IMR-90 (cell line): Measurements from ENCODE around the gene HDHD5. TPM values are rescaled to one million over a fixed set of nuclear protein-coding genes. Genes with fewer than 3 reads are reported as not detected.

ENCODE experiments used
- ATAC-seq: fragments of 200-7000 bp; cut with Tn5 transposase; 2 replicates; pipeline ENCODE4 v1.9.1; 2020; ENCODE audit warnings: low read depth, mild to moderate bottlenecking, moderate library complexity
- BruUV-seq: library from RNA; stranded (reverse); fragments of 400-500 nt; replicated peaks from 2 replicates; lab custom pipeline; 2021; lab: Mats Ljungman, UMichigan
- CTCF ChIA-PET: fragments of 300-600 bp; formaldehyde crosslinking; extraction: SDS; loops from one replicate; lab custom pipeline; 2021; ENCODE audit warnings: antibody characterized with exemption; lab: Yijun Ruan, JAX
- POLR2A ChIA-PET: fragments of 300-600 bp; sonication (Branson Sonifier 250); formaldehyde crosslinking; loops from one replicate; lab custom pipeline; 2022; ENCODE audit warnings: antibody characterized with exemption; ENCODE audit not compliant: unreplicated experiment; lab: Charles Lee
- DNase-seq: peaks from one replicate; pipeline ENCODE4 v3.0.0; 2013
- H2AFZ ChIP-seq: replicated peaks from 2 replicates; pipeline ENCODE3; 2013; ENCODE audit warnings: low read length, mild to moderate bottlenecking; ENCODE audit not compliant: poor library complexity
- H2AK5ac ChIP-seq: 2 replicates; pipeline ENCODE4 v1.6.1; 2013; ENCODE audit warnings: low read depth, low read length, inconsistent platforms
- H2AK9ac ChIP-seq: replicated peaks from 2 replicates; pipeline ENCODE3; 2013; ENCODE audit warnings: mild to moderate bottlenecking, low read depth, low read length, moderate library complexity; ENCODE audit not compliant: poor library complexity
- H2BK120ac ChIP-seq: 2 replicates; pipeline ENCODE4 v1.6.1; 2013; ENCODE audit warnings: low read depth, low read length, inconsistent platforms
- H2BK15ac ChIP-seq: 3 replicates; pipeline ENCODE4 v1.6.1; 2013; ENCODE audit warnings: low read depth, low read length, inconsistent platforms
- H2BK20ac ChIP-seq: 2 replicates; pipeline ENCODE4 v1.6.1; 2013; ENCODE audit warnings: low read depth, mild to moderate bottlenecking, inconsistent platforms, low read length, moderate library complexity
- H2BK5ac ChIP-seq: 2 replicates; pipeline ENCODE4 v1.6.1; 2013; ENCODE audit warnings: mild to moderate bottlenecking, low read depth, low read length, inconsistent platforms; ENCODE audit not compliant: poor library complexity, severe bottlenecking
- H3K14ac ChIP-seq: replicated peaks from 2 replicates; pipeline ENCODE4 v1.6.1; 2013; ENCODE audit warnings: low read depth, low read length, inconsistent platforms
- H3K18ac ChIP-seq: 2 replicates; pipeline ENCODE4 v1.6.1; 2013; ENCODE audit warnings: low read depth, low read length, control low read depth
- H3K23ac ChIP-seq: 2 replicates; pipeline ENCODE4 v1.6.1; 2013; ENCODE audit warnings: low read depth, low read length, inconsistent platforms
- H3K27ac ChIP-seq: 2 replicates; pipeline ENCODE4 v1.5.1; 2013; ENCODE audit warnings: mild to moderate bottlenecking, control low read depth, low read length; ENCODE audit not compliant: insufficient read depth
- H3K27me3 ChIP-seq: 2 replicates; pipeline ENCODE4 v1.6.1; 2013; ENCODE audit warnings: low read length; ENCODE audit not compliant: control insufficient read depth, insufficient read depth
- H3K36me3 ChIP-seq: 2 replicates; pipeline ENCODE4 v1.6.1; 2013; ENCODE audit warnings: low read length, mixed read lengths; ENCODE audit not compliant: control insufficient read depth, insufficient read depth
- H3K4ac ChIP-seq: 2 replicates; pipeline ENCODE4 v1.6.1; 2013; ENCODE audit warnings: low read depth, low read length, inconsistent platforms
- H3K4me1 ChIP-seq: 2 replicates; pipeline ENCODE4 v1.6.1; 2013; ENCODE audit warnings: low read length, mixed read lengths; ENCODE audit not compliant: control insufficient read depth, insufficient read depth
- H3K4me2 ChIP-seq: 2 replicates; pipeline ENCODE4 v1.6.1; 2013; ENCODE audit warnings: low read depth, mild to moderate bottlenecking, control low read depth, low read length, moderate library complexity
- H3K4me3 ChIP-seq: 2 replicates; pipeline ENCODE4 v1.5.1; 2013; ENCODE audit warnings: low read depth, mild to moderate bottlenecking, control low read depth, low read length, moderate library complexity; ENCODE audit not compliant: insufficient read depth
- H3K56ac ChIP-seq: 2 replicates; pipeline ENCODE4 v1.6.1; 2013; ENCODE audit warnings: low read length, inconsistent platforms; ENCODE audit not compliant: insufficient read depth; ENCODE audit errors: extremely low read depth
- H3K79me1 ChIP-seq, 2 experiments: 2 replicates each; pipeline ENCODE4 v1.6.1; 2013; ENCODE audit warnings: low read length in 2 of 2, inconsistent platforms in 1 of 2, low read depth in 1 of 2
- H3K9ac ChIP-seq: 2 replicates; pipeline ENCODE4 v1.6.1; 2013; ENCODE audit warnings: low read depth, low read length, control low read depth
- H3K9me1 ChIP-seq: 2 replicates; pipeline ENCODE4 v1.6.1; 2013; ENCODE audit warnings: low read length, inconsistent platforms; ENCODE audit not compliant: insufficient read depth
- H3K9me3 ChIP-seq: 2 replicates; pipeline ENCODE4 v1.6.1; 2013; ENCODE audit warnings: low read length; ENCODE audit not compliant: control insufficient read depth, insufficient read depth
- H4K20me1 ChIP-seq: 2 replicates; pipeline ENCODE4 v1.6.1; 2013; ENCODE audit warnings: low read length, inconsistent platforms; ENCODE audit not compliant: insufficient read depth
- H4K5ac ChIP-seq: 2 replicates; pipeline ENCODE4 v1.6.1; 2013; ENCODE audit warnings: mild to moderate bottlenecking, low read depth, low read length, control low read depth
- H4K8ac ChIP-seq, 2 experiments: 2 replicates each; pipeline ENCODE4 v1.6.1; 2013; ENCODE audit warnings: low read depth in 2 of 2, low read length in 2 of 2, control low read depth in 1 of 2, inconsistent platforms in 1 of 2
- H4K91ac ChIP-seq: 2 replicates; pipeline ENCODE4 v1.6.1; 2013; ENCODE audit warnings: low read depth, low read length, inconsistent platforms; ENCODE audit not compliant: insufficient read depth
- CEBPB ChIP-seq: IDR thresholded peaks from 2 replicates; pipeline ENCODE4 v1.6.1; 2012; ENCODE audit warnings: low read depth, low read length, improper control_type of control experiment
- CHD1 ChIP-seq: IDR thresholded peaks from 2 replicates; pipeline ENCODE4 v1.6.1; 2012; ENCODE audit warnings: low read depth, low read length, improper control_type of control experiment
- FOS ChIP-seq: fragments of 150-350 bp; IDR thresholded peaks from 2 replicates; pipeline ENCODE4 v1.6.1; 2016; ENCODE audit warnings: low read depth, low read length
- MAZ ChIP-seq: IDR thresholded peaks from 2 replicates; pipeline ENCODE4 v1.6.1; 2012; ENCODE audit warnings: low read depth, mild to moderate bottlenecking, low read length, improper control_type of control experiment, moderate library complexity, borderline replicate concordance
- POLR2A ChIP-seq: IDR thresholded peaks from 2 replicates; pipeline ENCODE4 v1.6.1; 2012; ENCODE audit warnings: mild to moderate bottlenecking, low read depth, low read length
- RFX5 ChIP-seq: IDR thresholded peaks from 2 replicates; pipeline ENCODE4 v1.8.0; 2012; ENCODE audit warnings: low read depth, mild to moderate bottlenecking, low read length, moderate library complexity
- SMC3 ChIP-seq: fragments of 150-350 bp; IDR thresholded peaks from 2 replicates; pipeline ENCODE4 v1.6.1; 2016; ENCODE audit warnings: low read depth, mild to moderate bottlenecking, antibody characterized with exemption, low read length, moderate library complexity
- WGBS, 2 experiments: methylation state at CpG; one replicate each; pipeline versions ENCODE4 v1.1.5 to v1.1.7; 2013; ENCODE audit warnings: missing lambda C conversion rate in 2 of 2; ENCODE audit not compliant: insufficient read length in 1 of 2; ENCODE audit errors: extremely low coverage in 2 of 2; 5-methylcytosine and 5-hydroxymethylcytosine counted together
- dilution Hi-C: fragments of 300-500 bp; cut with HindIII; formaldehyde crosslinking; loops from one replicate; pipeline ENCODE4 v1.14.3; 2018; ENCODE audit warnings: low sequenced_read_pairs; ENCODE audit not compliant: unreplicated experiment
- in situ Hi-C: fragments of 300-500 bp; cut with MboI; formaldehyde crosslinking; loops from 3 replicates; pipeline ENCODE4 v1.14.3; 2019; ENCODE audit warnings: low sequenced_read_pairs, inconsistent platforms, mixed read lengths
- intact Hi-C: fragments of 100-400 bp; cut with micrococcal nuclease; formaldehyde crosslinking; loops from 2 replicates; pipeline ENCODE4 v1.10.0; 2022
- polyA plus RNA-seq, 3 experiments: library from polyadenylated mRNA; depleted of rRNA; stranded (reverse); fragments of >200 nt; gene quantifications; 2 replicates each; pipeline ENCODE4 v1.2.3, GENCODE V29; 2012; ENCODE audit warnings: low replicate concordance in 1 of 3
- total RNA-seq: library from RNA; depleted of rRNA; stranded (reverse); fragments of >200 nt; gene quantifications from 2 replicates; pipeline ENCODE4 v1.2.3, GENCODE V29; 2012
- TF ChIP-seq, protein P1 (sequence below): conservative IDR thresholded peaks from 2 replicates; pipeline ENCODE4 v1.5.1; 2012; ENCODE audit warnings: mild to moderate bottlenecking, low read depth, low read length, improper control_type of control experiment
- TF ChIP-seq, protein P2 (sequence below): fragments of 150-350 bp; IDR thresholded peaks from 2 replicates; pipeline ENCODE4 v1.6.1; 2016; ENCODE audit warnings: low read depth, mild to moderate bottlenecking, low read length, moderate library complexity, borderline replicate concordance

Gene HDHD5
- total and polyA plus RNA-seq, 2 of the 4 experiments (the other 2 are of a cell fraction): 31.9 to 37.5 TPM

DNA sequence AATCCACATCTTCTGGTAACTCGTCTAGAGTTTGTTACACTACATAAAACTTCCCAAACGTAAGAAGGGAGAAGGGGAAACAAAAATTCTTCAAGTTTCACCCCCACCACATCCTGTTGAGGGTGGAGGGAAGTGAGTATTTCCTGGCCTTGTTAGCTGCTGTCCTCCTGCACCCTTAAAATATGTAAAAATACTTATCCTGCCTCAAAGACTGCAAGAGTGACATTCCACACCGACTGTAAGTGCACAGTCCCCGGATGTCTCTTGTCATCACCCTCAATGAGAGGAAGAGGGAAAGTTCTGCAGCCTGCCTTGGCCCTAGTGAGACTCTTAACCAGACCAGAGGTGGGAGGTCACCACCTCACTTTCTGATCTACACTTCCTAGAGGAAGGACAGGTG, 41.2 kb downstream of the HDHD5 start:
- no peak overlapping the region for H4K8ac ChIP-seq
- in situ Hi-C loops (no loop called here), intact Hi-C loops (no loop called here), dilution Hi-C loops (no loop called here)
- H3K18ac ChIP-seq: no peak overlapping the region
- no peaks in the 10 kb centered on the region for H4K20me1 ChIP-seq
- no TSS peak for BruUV-seq
- ChIA-PET POLR2A (no interaction called here), CTCF (interaction anchor here (1.3 kb wide), 1 partner anchor 54 kb away, joined by 3 read pairs; no protein-coding TSS in a partner anchor)
- H3K9me1 ChIP-seq: no peaks in the 10 kb centered on the region
- no CpG with 5 or more reads among the region's 4 CpGs for WGBS, 2 experiments
- H3K9me3 ChIP-seq: no peaks in the 10 kb centered on the region
- no peak overlapping the region for H2BK120ac ChIP-seq
- peaks cover 29% of the 10 kb centered on the region for H3K27me3 ChIP-seq
- H2BK20ac ChIP-seq: no peak overlapping the region
- H3K4ac ChIP-seq: no peak overlapping the region
- no peak overlapping the region for H2AFZ ChIP-seq
- TF ChIP-seq POLR2A: no peak
- TF ChIP-seq RFX5: no peak
- no peak for TF ChIP-seq CHD1
- no peak for TF ChIP-seq FOS
- TF ChIP-seq CEBPB: no peak
- TF ChIP-seq, protein P1, sequence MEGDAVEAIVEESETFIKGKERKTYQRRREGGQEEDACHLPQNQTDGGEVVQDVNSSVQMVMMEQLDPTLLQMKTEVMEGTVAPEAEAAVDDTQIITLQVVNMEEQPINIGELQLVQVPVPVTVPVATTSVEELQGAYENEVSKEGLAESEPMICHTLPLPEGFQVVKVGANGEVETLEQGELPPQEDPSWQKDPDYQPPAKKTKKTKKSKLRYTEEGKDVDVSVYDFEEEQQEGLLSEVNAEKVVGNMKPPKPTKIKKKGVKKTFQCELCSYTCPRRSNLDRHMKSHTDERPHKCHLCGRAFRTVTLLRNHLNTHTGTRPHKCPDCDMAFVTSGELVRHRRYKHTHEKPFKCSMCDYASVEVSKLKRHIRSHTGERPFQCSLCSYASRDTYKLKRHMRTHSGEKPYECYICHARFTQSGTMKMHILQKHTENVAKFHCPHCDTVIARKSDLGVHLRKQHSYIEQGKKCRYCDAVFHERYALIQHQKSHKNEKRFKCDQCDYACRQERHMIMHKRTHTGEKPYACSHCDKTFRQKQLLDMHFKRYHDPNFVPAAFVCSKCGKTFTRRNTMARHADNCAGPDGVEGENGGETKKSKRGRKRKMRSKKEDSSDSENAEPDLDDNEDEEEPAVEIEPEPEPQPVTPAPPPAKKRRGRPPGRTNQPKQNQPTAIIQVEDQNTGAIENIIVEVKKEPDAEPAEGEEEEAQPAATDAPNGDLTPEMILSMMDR: no peak
- TF ChIP-seq, protein P2, sequence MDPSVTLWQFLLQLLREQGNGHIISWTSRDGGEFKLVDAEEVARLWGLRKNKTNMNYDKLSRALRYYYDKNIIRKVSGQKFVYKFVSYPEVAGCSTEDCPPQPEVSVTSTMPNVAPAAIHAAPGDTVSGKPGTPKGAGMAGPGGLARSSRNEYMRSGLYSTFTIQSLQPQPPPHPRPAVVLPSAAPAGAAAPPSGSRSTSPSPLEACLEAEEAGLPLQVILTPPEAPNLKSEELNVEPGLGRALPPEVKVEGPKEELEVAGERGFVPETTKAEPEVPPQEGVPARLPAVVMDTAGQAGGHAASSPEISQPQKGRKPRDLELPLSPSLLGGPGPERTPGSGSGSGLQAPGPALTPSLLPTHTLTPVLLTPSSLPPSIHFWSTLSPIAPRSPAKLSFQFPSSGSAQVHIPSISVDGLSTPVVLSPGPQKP: no peak
- TF ChIP-seq MAZ: no peak
- no peak for TF ChIP-seq SMC3
- no peak overlapping the region for H3K27ac ChIP-seq
- H2AK5ac ChIP-seq: no peak overlapping the region
- H3K9ac ChIP-seq: no peak overlapping the region
- no peak overlapping the region for H4K5ac ChIP-seq
- H3K36me3 ChIP-seq: no peaks in the 10 kb centered on the region
- H3K56ac ChIP-seq: no peak overlapping the region
- no peaks in the 10 kb centered on the region for H3K4me1 ChIP-seq
- no peak overlapping the region for H3K4me2 ChIP-seq
- no peak overlapping the region for H2AK9ac ChIP-seq
- H2BK15ac ChIP-seq: no peak overlapping the region
- DNase-seq (no peak), ATAC-seq (no peak)
- H3K4me3 ChIP-seq: no peak overlapping the region
- no peak overlapping the region for H3K14ac ChIP-seq
- H3K23ac ChIP-seq: no peak overlapping the region
- H2BK5ac ChIP-seq: no peak overlapping the region
- H3K79me1 ChIP-seq: no peaks in the 10 kb centered on the region
- H4K91ac ChIP-seq: no peak overlapping the region
